GM21825 (cell line): ENCODE measurements around the gene FBLN7.

Source experiments
- ATAC-seq: cut with Tn5 transposase; IDR thresholded peaks from one replicate; pipeline ENCODE4 v1.9.1; 2021; ENCODE audit warnings: mild to moderate bottlenecking, moderate library complexity; ENCODE audit not compliant: unreplicated experiment

FBLN7 gene

DNA sequence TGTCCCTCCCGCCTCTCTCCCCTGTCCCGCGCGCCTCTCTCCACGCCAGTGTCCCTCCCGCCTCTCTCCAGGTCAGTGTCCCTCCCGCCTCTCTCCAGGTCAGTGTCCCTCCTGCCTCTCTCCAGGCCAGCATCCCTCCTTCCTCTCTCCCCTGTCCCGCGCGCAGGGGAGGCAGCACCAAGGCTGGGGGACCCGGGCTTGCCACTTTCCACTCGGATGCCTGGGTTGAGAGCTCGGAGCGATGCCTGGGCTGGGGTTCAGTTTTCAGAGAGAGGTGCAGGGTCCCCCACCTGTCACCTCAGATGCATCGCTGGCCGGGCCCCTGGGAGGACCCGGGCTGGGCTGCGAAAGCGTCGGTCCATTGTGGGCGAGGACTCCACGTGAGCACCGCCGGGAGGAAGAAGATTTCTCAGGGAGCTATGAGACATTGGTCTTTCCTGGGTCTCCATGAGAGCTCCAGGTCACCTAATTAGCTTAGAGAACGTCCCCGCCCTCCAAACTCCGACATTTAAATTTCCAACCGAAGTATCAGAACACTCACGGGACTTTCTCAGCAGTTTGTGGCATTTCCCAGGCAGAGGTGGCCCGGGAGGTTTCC, 2.1 kb downstream of the FBLN7 start:
- no peak for ATAC-seq

DNA sequence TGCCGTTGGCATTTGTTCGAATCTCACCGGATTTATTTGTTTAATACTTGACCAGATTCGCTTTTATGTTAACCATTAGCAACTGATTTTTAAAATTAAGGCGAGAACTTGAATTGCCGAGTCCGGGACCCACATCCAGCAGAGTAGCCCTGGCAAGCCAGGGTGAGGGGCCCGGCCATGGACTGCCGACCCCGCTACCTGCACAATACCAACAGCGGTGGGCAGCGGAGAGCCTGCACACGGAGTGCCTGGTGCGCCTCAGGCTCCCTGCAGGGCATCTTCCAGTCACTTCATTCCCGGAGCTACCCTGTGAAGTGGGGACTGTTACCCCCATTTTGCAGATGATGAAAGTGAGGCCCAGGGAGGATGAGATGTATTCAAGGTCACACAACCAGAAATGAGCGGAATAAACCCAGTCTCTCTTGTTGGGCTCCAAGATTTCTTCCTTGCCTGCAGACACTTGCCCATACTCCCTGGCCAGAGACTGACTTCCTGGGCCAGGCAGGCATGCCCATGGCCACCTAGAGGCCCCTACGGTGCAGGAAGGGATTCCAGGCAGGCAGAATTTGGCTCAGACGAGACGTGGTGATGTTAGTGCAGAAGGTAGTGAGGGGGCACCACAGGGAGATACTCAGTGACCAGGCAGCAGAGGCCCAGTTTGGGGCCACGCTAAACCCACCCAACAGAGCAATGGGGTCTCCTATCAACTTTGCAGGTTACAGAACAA, 2.9 kb downstream of the FBLN7 start:
- ATAC-seq, result no peak

DNA sequence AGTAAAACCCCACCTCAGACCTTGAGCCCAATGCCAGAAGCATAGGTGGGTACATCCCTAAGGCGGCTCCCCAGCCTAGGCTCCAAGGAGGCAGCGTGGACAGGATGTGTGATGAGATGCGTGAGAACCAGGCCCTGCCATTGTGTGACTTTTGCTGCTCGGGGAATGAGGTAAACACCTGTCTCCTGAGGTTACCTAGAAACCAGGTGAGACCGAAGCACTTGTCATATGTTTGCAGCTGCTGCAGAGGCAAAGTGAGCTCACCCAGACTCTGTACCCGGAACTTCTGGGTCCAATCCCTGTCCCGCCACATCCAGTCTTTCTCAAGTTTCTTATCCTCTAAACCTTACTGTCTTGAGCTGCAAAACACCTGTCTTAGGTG, 3.4 kb downstream of the FBLN7 start:
- ATAC-seq, result no peak

DNA sequence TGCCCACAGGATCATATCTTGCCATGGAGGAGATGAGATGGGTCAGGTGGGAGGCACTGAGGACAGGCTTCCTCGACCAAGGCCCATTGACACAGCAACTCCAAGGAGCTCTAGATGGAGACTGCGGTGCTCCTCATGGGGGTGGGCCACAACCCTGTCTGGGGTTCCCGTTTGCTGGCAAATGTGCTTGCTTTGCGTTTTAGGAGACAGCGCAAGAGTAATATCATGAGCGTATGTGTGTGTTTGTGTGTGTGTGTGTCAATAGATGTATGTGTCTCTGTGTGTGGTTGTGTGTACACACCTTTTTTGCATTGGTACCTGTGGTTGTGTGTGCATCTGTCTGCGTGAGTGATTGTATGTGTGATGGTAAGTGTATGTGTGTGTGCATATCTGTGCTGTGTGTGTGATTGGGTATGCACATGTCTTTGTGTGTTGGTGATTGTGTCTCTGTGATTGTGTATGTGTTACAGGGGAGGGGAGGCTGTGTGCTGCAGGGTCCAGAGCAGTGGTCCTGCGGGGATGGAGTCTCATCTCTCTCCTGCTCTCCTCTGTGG, 4.4 kb downstream of the FBLN7 start:
- ATAC-seq, result no peak

DNA sequence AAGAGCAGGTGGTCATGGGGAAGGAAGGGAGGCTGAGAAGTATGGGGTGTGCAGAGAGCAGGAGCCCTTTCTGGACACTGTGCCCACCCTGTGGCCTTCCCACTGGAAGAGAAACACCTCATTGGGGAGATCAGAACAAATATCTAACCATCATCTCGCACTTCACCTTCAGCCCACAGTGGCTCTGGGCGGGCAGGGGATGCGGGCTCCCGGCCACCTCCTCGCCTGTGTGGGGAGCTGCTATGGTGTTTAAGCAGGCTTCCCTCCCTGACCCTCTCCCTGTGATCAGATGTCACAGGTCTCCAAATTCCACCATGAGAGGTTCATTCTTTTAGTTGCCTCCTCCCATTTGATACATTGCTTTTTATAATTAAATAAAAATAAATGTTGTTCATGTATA, 5.0 kb downstream of the FBLN7 start:
- no peak for ATAC-seq

DNA sequence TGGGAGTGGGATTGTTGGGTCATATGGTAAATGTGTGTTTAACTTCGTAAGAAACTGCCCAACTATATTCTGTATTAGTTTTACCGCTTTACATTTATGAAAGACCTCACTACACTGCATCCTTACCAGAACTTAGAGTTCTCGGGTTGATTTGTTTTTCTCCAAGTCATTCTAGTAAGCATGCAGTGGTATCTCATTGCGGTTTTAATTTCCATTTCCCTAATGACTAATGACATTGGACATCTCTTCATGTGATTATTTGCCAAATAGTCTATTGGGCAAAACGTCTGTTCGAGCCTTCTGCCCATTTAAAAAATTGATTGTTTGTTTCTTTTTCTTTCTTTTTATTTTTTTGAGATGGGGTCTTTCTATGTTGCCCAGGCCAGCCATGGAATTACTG, 6.8 kb downstream of the FBLN7 start:
- no peak for ATAC-seq

DNA sequence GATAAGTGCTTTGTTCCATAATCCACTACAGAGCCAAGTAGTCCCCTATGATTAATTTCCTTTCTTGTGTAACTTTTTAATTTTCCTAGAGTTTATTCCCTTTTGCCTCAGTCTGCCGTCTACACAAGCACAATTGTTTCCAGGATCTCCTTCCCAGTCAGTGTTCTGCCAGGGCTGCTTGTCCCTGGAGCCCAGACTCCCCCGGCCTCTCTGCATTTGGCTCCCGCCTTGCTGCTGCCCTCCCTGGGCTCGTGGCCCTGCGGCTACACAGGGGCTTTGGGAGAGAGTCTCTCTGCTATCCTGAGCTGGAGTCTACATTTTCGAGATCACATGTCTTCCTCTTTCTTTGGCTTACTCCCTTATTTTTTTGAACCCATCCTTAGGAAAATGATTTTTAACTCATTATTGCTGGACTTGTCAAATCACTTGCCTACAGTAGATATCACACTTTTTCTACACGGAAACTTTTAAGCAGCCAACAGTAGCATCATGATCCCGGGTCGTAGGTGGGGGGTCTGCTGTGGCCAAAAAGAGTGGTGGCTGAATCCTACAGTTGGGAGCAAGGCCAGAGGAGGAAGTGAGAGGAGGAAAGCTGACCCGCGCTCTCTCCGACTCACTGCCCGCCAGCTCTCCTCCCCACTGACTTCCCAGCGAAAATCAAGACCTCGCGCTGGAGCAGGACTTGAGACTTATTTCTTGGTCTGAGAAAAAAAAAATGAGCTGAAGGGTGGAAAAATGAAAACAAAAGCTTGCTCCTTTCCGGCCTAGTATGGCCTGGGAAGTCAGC, 9.4 kb downstream of the FBLN7 start:
- no peak for ATAC-seq

DNA sequence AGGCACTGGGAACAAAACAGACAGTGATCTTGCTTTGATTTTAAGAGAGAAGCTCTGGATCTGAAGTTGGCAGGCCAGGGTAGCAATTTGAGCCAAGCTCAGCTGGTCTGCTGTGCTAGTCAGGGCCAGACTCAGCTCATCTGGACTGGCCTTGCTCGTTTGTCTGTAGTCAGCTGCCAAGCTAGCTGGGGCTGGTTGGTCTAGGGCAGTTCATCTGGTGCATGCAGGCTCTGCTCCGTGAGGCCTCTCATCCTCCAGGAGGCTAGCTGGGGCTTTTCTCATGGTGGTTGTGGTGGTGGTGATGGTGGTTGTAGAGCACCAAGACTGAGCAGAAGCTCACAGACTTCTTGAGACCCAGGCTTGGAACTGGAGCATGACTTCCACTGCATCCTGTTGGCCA, 10.3 kb downstream of the FBLN7 start:
- ATAC-seq, result no peak

DNA sequence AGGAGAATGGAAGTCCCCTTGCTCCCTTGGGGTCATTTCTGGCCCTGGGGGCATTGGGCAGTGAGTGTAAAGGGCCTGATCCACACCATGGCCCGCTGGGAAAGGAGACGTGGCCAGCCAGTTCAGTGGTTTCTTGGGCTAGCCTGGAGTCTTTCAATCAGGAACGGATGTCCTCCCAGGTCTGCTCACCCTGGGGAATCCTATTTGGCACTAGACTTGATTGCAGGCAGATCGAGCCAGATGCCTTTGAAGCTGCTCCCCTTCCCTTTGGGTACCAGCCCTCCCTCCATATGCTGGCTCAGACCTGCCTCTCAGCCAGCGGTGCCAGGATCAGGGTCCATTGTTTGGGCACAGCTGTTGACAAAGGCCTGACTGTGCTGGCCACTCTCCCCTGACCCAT, 11.0 kb downstream of the FBLN7 start:
- ATAC-seq, result no peak

DNA sequence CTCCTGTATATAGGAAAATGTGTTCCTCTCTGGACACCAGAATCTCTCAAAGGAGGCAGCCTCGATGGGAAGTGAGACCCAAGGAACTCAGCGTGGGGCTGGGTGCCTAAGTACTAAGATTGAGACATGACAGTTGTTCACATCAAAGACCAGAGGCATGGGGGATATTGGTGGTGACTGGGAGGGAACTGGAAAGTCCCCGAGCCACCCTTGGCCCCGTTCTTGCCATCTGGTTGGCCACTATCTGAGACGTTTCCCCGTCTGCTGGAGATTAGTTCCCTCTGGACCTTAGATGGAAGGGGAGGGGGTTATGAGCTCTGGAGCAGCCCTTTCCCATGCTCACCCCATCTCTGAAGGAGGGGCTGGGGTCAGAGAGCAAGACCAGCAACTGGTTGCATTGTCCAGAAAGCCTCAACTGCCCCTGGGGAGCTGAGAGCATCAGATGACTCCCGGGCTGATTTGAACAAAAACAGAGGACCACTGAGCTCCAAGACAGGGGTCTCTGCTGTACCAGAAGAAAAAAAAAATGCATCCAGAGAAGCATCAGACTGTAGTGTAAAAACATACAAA, 11.8 kb downstream of the FBLN7 start:
- ATAC-seq, result no peak

DNA sequence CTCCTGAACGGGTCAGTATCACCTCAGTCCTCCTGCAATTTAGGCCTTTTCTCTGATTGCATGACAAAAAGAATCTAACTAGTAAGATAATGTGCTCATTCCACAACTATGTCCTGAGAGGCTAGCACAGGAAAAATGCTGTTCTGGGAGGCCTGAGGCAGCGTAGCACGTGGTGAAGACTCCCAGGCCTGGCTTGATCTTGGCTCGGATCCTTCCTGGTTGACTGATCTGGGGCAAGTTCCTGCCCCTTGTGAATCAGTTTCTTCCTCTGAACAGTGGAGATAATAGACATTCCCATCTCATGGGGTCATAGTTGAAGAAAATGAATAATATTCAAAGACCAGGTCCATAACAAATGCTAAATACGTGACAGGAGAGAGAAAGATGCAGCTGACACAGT, 12.3 kb downstream of the FBLN7 start:
- no peak for ATAC-seq

DNA sequence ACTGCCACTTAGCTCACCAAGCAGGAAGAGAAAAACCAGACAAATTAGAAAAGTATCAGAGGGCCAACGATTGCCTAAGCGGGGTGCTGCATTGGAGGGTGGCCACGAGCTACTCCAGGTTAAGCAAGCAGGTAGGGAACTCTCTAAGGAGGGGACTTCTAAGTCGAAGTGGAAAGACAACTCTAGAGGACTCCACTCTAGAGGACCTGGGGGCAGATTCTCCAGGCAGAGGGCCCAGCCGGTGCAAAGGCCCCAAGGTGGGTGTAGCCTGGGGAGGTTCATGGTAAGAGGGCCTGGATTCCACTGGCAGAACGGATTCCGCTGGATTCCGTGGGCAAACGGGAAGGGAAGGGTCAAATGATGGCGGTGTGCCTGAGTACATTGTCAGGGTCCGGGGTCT, 12.7 kb downstream of the FBLN7 start:
- ATAC-seq, result no peak

DNA sequence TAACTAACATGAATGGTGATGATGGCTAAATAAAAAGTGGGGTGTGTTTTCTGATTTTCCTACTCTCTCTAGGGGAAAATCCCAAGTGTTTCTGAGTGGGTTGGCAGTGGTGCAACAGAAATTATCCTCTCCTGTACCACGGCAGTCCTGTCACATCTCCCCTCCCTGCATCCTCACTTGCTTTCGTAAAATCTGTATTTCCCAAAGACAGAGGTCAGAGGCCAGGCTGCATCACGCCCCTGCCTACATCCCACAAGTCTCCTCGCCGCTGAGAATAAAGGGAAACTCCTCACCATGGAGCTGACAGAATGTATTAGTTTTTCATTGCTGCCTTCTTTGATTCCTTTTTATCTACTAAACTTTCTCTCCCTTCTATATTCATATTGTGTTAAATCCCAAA, 13.1 kb downstream of the FBLN7 start:
- ATAC-seq, result no peak

DNA sequence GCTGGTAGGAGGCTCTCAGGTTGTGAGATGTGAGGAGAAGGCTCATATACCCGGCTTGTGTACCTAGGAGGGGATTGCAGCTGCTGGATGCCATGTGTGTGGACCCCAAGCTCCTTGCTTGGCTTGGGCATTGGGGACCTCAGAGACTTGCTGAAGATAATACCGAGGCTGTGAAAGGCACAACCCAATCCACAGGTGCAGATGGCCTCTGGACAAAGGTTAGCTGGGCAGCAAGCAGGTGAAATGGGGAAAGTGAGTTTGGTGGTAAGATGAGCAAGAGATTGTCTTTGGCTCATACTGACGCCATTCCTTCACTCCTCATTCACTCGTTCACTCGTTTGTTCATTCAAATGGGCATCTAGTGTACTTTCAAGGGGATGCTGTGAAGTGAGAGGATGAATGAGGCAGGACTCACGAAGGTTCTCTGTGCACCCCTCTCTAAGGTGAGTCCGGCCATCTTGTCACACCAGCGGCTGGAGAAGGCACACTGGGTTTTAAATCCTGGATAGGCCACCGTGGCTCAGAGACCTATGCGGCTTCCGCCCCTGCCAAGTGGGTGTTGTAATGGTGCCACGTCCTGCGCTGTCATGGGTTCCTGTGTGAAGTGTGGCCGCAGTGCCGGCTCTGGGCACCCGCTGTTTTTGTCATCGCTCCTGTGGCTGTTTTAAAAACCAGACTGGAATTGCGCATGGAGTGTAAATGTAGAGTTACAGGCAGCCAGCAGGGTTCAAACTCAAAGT, 13.7 kb downstream of the FBLN7 start:
- no peak for ATAC-seq

DNA sequence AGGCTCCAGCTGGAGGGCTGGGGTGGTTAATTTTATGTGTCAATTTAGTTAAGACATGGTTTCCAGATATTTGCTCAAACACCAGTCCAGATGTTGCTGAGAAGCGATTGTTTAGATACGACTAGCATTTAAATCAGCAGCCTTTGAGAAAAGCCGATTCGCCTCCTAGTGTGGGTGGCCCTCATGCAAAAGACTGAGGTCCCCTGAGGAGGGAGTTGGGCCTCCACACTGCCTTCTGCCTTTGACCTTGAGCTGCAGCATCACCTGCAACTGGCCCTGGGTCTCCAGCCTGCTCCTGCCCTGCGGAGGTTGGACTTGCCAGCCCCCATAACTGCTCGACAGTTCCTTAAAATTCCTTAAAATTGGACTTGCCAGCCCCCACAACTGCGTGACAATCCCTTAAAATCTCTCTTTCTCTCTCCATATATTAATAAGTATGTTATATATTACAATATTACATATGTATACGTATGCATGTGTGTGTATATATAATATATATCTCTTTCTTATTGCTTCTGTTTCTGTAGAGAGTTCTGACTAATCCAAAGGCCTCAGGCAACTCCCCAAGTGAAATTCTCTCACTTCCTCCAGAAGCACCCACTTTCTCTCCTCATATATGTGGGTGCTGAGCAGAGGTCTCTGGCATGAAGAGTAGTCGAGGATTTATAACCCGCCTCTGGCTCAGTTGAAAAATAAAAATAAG, 14.4 kb downstream of the FBLN7 start:
- no peak for ATAC-seq

DNA sequence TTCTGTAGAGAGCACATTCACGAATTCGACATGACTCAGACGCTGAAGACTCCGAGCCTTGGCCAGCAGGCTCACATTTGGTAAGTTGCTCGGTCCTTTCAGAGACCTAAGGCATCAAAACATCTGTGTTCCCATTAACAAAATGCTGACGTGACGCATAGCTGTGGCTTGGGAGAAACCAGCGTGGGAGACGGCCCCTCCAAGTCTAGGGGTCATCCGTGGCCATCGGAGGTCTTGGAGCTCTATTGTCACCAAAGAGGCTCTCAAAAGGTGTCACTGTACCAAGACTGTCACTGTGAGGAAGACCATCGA, 14.9 kb downstream of the FBLN7 start:
- no peak for ATAC-seq

DNA sequence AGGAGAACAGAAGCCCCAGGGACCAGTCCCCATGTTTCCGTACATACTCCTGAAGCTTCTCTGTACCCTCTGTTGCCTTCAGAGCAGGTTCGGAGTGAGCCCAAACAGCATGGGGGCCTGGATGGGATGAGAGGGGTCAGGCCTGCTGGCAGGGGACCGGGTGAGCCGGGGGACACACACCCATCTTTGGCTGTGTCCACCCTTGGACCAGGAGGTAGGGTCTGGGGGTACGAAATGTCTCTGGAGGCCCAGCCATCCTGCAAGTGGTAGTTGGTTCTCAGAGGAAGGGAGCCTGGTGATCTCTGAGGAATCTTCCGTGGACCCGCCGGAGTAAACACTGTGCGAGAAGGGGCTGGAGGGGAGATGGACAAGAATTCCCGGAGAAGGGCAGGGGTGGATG, 15.3 kb downstream of the FBLN7 start:
- no peak for ATAC-seq

DNA sequence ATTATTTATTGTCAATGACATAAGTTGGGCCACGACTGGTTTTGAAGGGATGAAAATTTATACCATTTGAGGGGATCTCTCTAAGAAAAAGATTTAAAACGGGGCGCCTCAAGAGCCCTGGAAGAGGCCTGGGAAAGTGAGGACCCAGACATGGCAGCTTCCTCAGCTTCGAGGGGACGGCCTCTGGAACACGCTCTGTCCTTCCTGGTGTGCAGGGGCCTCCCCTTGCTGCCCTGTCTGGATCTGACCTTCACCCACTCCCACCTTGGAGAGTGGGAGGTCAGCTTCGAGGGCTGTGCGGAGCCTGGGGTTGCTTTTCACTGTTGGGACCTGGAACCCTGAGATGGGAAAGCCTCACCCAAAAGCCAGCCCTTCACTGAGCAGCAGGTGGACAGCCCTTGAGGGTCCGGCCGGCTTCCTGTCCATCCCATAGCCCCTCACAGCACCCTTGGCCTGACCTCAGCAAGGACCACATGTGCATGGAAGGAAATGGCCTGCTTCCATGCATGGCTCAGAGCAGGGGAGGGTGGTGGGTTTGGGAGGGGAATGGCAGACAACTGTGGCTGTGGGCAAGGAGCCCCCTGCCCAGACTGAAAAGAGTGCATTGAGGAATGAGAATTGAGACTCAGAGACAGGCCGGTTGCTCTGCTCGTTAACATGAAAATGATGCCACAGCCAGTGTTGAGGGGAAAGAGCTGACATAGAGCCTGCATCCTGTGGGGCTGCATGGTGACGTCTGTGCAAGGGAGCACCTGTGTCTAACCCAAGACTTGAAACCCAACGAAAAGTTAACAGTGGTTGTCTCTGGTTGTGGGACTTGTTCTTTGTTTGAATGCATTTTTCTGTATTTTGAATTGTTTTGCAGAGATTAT, 16.3 kb downstream of the FBLN7 start:
- no peak for ATAC-seq

DNA sequence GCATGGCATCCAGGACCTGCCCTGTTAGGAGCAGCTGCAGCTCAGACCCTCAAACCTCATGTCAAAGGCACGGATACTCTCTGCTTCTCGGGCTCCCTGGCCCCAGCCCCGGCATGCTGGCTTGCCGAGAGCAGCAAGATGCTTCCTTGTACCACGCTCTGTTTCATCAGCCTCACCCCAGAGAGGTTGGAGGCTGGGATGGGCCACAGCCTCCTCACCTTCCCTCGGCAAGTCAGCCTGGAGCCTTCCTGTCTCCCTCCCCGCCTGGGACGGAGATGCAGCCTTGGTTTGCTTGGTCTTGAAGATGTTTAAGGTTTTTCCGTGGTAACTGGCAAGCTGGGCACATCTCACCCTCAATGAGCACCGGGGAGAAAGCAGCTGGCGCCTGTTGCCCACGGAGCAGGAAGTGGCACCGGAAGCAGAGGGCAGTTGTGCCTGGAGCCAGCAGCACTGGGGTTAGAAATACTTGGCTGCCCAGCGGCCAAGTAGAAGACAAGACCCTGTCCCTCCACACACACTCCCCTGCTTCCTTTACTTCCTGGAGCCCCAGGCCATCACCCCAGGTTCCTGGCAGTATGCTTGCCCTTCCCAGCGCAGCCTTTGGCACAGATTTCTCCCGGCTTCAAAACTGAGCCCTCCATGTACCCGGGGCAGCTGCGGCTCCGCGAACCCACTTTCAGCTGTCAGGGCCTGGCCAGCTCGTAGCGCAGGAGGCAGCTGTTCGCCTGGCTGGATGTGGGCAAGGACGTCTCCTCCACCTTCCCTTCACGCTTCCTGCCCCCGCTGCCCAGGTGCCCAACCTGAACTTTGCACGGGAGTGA, 17.4 kb downstream of the FBLN7 start:
- no peak for ATAC-seq
